Measurements from ENCODE around the gene PAEP. TPM values are rescaled to one million over a fixed set of nuclear protein-coding genes. Genes with fewer than 3 reads are reported as not detected.

The PAEP gene
- total RNA-seq, 1 donor from 2014 or later = not detected

DNA sequence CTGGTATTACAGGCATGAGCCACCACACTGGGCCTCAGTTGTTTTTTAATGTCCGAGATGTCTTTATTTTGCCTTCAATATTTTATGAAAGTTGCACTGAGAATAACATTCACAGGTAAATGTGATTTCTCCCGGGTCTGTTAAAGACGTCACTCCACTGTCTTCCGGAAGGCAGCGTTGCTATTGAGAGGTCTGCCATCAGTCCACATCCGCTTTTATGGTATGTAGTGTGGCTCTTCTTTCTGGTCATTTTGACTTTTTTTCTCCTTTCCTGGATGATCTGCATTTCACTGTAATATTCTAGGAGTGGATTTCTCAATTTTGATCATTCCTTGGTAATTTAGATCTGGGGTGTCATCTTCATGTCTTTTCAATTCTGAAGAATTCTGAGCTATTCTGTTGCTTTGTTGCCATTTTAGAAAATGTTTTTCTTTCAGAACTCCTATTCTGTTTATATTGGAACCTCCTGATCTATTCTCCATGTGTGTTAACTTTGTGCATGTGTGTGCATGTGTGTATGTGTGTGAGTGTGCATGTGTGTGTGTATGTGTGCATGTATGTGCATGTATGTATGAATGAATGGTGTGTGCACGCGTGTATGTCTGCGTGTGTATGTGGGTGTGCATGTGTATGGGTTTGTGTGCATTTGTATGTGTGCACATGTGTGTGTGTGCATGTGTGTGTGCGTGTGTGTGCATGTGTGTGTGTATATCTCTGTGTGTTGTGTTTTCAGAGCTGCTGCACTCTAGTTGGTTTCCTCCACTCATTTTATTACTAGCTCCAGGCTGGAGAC, 42.2 kb upstream of the PAEP start:
- H3K27me3 ChIP-seq (ENCODE audit: control insufficient read depth in 3 of 3, insufficient read depth in 3 of 3, low read length in 3 of 3) = peaks cover 3 to 24% (median 12%) of the 10 kb centered on the region in 3 donors
- no peak overlapping the region for H3K4me3 ChIP-seq (ENCODE audit: low read length in 3 of 3)
- no peak overlapping the region for H3K9ac ChIP-seq (ENCODE audit: low read depth in 1 of 3, low read length in 3 of 3)
- H3K27ac ChIP-seq (ENCODE audit: low read depth, low read length) = no peak overlapping the region
- no peaks in the 10 kb centered on the region for H3K9me3 ChIP-seq (ENCODE audit: control insufficient read depth in 3 of 3, low read length in 3 of 3)
- no peaks in the 10 kb centered on the region for H3K4me1 ChIP-seq (ENCODE audit: control insufficient read depth in 3 of 3, insufficient read depth in 3 of 3, low read length in 3 of 3)
- H3K36me3 ChIP-seq (ENCODE audit: control insufficient read depth in 3 of 3, insufficient read depth in 3 of 3, low read length in 3 of 3) = no peaks in the 10 kb centered on the region

DNA sequence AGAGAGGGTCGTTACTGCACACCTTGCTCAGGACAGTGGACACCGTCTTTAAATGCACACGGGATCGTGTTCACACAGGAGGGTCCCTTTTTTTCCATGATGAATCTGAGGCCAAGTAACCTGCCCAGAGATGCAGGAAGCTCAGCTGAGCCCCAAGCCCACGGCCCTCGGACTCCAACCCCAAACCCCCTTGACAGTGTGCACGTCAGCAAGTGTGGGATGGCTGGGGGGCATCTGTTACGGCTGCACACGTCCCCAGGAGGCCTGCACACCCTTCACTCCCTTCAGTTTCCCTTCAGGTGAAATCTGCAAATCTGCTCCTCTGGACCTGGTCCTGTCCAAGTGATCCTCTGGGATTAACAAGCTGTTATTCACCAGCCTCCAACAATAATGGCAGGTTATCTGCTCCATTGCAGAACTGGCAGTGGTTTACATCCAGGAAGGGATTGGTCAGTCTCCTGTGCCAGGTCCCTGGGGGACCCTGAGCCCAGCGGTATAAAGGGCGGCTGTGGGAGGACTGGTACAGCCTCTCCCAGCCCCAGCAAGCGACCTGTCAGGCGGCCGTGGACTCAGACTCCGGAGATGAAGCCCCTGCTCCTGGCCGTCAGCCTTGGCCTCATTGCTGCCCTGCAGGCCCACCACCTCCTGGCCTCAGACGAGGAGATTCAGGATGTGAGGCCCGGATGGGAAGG, 40.5 kb upstream of the PAEP start, which contains the start of gene LCN1:
LCN1 (plus strand) TSS at position 525 of the 692 bp plus-strand sequence; CDS start at position 583, 58 bp downstream.
- Histone ChIP-seq H3K36me3 (ENCODE audit: control insufficient read depth in 3 of 3, insufficient read depth in 3 of 3, low read length in 3 of 3) (no peaks in the 10 kb centered on the region), H3K27me3 (ENCODE audit: control insufficient read depth in 3 of 3, insufficient read depth in 3 of 3, low read length in 3 of 3) (peaks cover 3 to 24% (median 22%) of the 10 kb centered on the region in 3 donors), H3K9ac (ENCODE audit: low read depth in 1 of 3, low read length in 3 of 3) (no peak within 1 kb of the TSS), H3K4me1 (ENCODE audit: control insufficient read depth in 3 of 3, insufficient read depth in 3 of 3, low read length in 3 of 3) (peaks cover 0 to 3% (median 0%) of the 10 kb centered on the region in 3 donors), H3K9me3 (ENCODE audit: control insufficient read depth in 3 of 3, low read length in 3 of 3) (no peaks in the 10 kb centered on the region), H3K27ac (ENCODE audit: low read depth, low read length) (no peak within 1 kb of the TSS), H3K4me3 (ENCODE audit: low read length in 3 of 3) (no peak within 1 kb of the TSS)

DNA sequence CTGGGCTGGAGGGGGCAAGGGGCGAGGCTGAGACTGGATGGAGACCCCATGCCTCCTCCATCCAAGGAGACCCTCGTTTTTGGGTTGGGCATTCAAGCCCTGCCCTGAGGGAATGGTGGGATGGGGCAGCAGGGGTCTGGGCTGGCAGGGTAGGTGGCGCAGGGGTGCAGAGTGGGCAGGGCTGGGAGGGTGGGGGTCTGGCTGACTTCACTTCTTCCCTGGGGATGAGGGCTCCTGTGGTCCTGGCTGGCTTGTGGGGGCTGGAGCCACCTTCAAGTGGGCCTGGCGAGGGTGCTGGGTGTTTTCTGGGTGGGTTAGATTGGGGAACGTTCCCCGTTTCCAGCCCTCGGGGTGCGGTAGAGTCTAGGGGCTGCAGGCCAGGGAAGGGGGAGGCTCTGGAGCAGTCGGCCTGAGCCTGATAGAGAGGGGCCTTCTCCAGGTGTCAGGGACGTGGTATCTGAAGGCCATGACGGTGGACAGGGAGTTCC, 39.9 kb upstream of the PAEP start:
- Histone ChIP-seq H3K4me1 (ENCODE audit: control insufficient read depth in 3 of 3, insufficient read depth in 3 of 3, low read length in 3 of 3) (peaks cover 0 to 3% (median 0%) of the 10 kb centered on the region in 3 donors), H3K4me3 (ENCODE audit: low read length in 3 of 3) (no peak overlapping the region), H3K36me3 (ENCODE audit: control insufficient read depth in 3 of 3, insufficient read depth in 3 of 3, low read length in 3 of 3) (no peaks in the 10 kb centered on the region), H3K27ac (ENCODE audit: low read depth, low read length) (no peak overlapping the region), H3K9ac (ENCODE audit: low read depth in 1 of 3, low read length in 3 of 3) (no peak overlapping the region), H3K9me3 (ENCODE audit: control insufficient read depth in 3 of 3, low read length in 3 of 3) (no peaks in the 10 kb centered on the region), H3K27me3 (ENCODE audit: control insufficient read depth in 3 of 3, insufficient read depth in 3 of 3, low read length in 3 of 3) (peaks cover 3 to 27% (median 22%) of the 10 kb centered on the region in 3 donors)

DNA sequence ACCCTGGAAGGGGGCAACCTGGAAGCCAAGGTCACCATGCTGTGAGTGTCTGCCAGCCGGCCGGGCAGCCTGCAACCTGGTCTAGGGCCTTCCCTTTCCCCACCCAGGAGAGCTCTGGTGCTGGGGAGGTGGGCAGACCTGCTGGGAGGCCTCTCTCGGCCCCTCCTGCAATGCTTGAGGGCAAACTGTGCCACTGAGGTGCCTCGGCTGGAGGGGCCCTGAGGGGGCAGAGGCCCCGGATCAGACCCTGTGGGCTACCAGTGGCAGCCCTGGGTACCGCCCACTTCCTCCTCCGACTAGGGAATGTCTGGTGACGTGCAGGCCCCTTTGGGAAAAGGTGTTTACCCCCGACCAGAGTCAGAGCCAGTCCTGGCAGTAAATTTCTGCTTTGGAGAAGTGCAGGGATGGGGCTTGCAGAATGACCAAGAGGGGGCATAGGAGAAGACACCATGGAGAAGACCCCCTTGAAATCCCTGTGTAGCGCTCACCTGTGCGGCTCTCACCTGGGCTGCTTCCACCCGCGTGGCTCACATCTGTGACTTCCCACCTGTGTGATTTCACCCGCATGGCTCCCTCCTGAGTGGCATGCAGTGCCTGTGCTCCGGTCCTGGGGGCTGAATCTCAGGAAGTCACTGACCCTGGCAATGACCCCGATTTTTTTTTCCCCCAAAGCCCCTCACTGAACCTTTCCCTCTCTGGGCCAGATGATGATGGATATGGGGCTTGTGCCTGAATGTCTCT, 39.2 kb upstream of the PAEP start:
- Histone ChIP-seq H3K9me3 (ENCODE audit: control insufficient read depth in 3 of 3, low read length in 3 of 3) (no peaks in the 10 kb centered on the region), H3K4me3 (ENCODE audit: low read length in 3 of 3) (no peak overlapping the region), H3K27ac (ENCODE audit: low read depth, low read length) (no peak overlapping the region), H3K36me3 (ENCODE audit: control insufficient read depth in 3 of 3, insufficient read depth in 3 of 3, low read length in 3 of 3) (no peaks in the 10 kb centered on the region), H3K9ac (ENCODE audit: low read depth in 1 of 3, low read length in 3 of 3) (no peak overlapping the region), H3K4me1 (ENCODE audit: control insufficient read depth in 3 of 3, insufficient read depth in 3 of 3, low read length in 3 of 3) (peaks cover 0 to 3% (median 0%) of the 10 kb centered on the region in 3 donors), H3K27me3 (ENCODE audit: control insufficient read depth in 3 of 3, insufficient read depth in 3 of 3, low read length in 3 of 3) (peaks cover 3 to 32% (median 22%) of the 10 kb centered on the region in 3 donors)

DNA sequence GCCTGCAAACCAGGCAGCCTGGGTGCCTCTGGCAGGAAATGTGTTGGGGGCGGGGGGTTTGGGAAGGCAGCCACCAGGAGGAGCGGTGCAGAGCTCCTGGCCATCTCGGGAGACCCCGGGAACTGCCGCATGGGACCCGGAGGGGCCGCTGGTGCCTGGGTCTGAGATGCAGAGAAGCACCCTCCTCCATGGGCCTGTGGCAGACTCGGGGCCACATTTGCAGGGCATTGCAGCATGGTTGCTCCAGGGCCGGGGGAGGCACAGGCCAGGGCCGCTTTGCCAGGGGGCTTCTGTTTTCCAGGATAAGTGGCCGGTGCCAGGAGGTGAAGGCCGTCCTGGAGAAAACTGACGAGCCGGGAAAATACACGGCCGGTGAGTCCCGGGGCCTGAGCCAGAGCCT, 38.6 kb upstream of the PAEP start:
- no peak overlapping the region for H3K27ac ChIP-seq (ENCODE audit: low read depth, low read length)
- no peak overlapping the region for H3K4me3 ChIP-seq (ENCODE audit: low read length in 3 of 3)
- H3K36me3 ChIP-seq (ENCODE audit: control insufficient read depth in 3 of 3, insufficient read depth in 3 of 3, low read length in 3 of 3) = no peaks in the 10 kb centered on the region
- H3K27me3 ChIP-seq (ENCODE audit: control insufficient read depth in 3 of 3, insufficient read depth in 3 of 3, low read length in 3 of 3) = peaks cover 3 to 32% (median 22%) of the 10 kb centered on the region in 3 donors
- no peaks in the 10 kb centered on the region for H3K9me3 ChIP-seq (ENCODE audit: control insufficient read depth in 3 of 3, low read length in 3 of 3)
- H3K4me1 ChIP-seq (ENCODE audit: control insufficient read depth in 3 of 3, insufficient read depth in 3 of 3, low read length in 3 of 3) = peaks cover 0 to 3% (median 0%) of the 10 kb centered on the region in 3 donors
- no peak overlapping the region for H3K9ac ChIP-seq (ENCODE audit: low read depth in 1 of 3, low read length in 3 of 3)

DNA sequence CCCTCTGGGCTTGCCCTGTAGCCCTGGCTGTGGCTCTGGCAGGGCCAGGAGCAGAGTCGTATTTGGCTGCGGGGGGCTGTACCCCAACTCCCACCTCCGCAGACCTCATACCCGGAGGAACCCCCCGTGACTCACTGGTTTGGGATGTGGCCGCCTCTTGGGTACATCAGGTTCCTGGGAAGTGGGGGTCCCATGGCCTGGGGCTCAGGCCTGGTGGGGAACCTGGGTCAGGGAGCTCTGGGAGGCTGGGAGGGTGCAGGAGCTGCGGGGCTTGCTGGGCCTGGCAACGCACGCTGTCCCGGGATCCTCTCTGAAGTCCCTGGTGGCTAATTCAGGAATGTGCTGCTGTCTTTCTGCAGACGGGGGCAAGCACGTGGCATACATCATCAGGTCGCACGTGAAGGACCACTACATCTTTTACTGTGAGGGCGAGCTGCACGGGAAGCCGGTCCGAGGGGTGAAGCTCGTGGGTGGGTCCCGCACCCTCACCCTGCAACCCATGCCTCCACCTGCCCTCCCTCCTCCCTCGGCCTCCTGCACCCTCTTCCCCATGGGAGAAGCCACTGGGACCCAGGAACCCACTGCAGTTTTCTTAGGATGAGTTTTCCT, 37.9 kb upstream of the PAEP start:
- Histone ChIP-seq H3K4me3 (ENCODE audit: low read length in 3 of 3) (no peak overlapping the region), H3K27me3 (ENCODE audit: control insufficient read depth in 3 of 3, insufficient read depth in 3 of 3, low read length in 3 of 3) (peaks cover 3 to 35% (median 26%) of the 10 kb centered on the region in 3 donors), H3K9ac (ENCODE audit: low read depth in 1 of 3, low read length in 3 of 3) (no peak overlapping the region), H3K4me1 (ENCODE audit: control insufficient read depth in 3 of 3, insufficient read depth in 3 of 3, low read length in 3 of 3) (peaks cover 0 to 3% (median 0%) of the 10 kb centered on the region in 3 donors), H3K27ac (ENCODE audit: low read depth, low read length) (no peak overlapping the region), H3K9me3 (ENCODE audit: control insufficient read depth in 3 of 3, low read length in 3 of 3) (no peaks in the 10 kb centered on the region), H3K36me3 (ENCODE audit: control insufficient read depth in 3 of 3, insufficient read depth in 3 of 3, low read length in 3 of 3) (no peaks in the 10 kb centered on the region)

DNA sequence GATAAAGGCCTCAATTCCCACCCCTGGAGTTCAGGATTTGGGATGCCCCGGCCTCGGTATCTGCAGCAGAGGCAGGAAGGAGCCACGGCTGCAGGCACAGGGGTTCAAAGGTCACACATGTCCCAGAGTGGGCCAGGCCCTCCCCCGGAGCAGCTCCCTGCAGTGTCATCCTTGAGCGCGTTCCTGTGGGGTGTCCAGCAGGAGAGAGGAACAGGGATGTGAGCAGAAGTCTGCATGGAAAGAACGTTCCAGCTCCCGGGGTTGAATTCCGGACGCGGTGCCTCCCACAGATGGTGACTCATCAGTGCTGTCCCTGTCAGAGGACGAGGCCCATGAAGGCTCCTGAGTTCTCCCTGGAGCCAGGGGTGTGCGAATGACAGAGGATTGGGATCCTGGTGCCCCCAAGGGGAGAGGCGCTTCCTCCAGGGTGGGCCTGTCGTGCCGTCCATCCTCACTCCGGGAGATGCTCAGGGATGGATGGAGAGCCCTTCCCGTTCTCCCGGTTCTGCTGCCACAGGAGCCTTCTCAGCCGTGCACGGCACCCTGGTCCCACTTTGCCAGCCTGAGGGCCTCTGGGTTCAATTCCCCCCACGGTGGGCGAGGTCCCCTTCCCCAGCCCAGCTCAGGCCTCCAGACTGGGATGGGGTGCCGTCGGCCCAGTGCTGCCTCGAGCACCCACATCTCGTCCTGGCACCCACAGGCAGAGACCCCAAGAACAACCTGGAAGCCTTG, 37.3 kb upstream of the PAEP start:
- Histone ChIP-seq H3K36me3 (ENCODE audit: control insufficient read depth in 3 of 3, insufficient read depth in 3 of 3, low read length in 3 of 3) (no peaks in the 10 kb centered on the region), H3K4me3 (ENCODE audit: low read length in 3 of 3) (no peak overlapping the region), H3K9me3 (ENCODE audit: control insufficient read depth in 3 of 3, low read length in 3 of 3) (no peaks in the 10 kb centered on the region), H3K27me3 (ENCODE audit: control insufficient read depth in 3 of 3, insufficient read depth in 3 of 3, low read length in 3 of 3) (peaks cover 3 to 35% (median 26%) of the 10 kb centered on the region in 3 donors), H3K27ac (ENCODE audit: low read depth, low read length) (no peak overlapping the region), H3K9ac (ENCODE audit: low read depth in 1 of 3, low read length in 3 of 3) (no peak overlapping the region), H3K4me1 (ENCODE audit: control insufficient read depth in 3 of 3, insufficient read depth in 3 of 3, low read length in 3 of 3) (peaks cover 0 to 3% (median 0%) of the 10 kb centered on the region in 3 donors)

DNA sequence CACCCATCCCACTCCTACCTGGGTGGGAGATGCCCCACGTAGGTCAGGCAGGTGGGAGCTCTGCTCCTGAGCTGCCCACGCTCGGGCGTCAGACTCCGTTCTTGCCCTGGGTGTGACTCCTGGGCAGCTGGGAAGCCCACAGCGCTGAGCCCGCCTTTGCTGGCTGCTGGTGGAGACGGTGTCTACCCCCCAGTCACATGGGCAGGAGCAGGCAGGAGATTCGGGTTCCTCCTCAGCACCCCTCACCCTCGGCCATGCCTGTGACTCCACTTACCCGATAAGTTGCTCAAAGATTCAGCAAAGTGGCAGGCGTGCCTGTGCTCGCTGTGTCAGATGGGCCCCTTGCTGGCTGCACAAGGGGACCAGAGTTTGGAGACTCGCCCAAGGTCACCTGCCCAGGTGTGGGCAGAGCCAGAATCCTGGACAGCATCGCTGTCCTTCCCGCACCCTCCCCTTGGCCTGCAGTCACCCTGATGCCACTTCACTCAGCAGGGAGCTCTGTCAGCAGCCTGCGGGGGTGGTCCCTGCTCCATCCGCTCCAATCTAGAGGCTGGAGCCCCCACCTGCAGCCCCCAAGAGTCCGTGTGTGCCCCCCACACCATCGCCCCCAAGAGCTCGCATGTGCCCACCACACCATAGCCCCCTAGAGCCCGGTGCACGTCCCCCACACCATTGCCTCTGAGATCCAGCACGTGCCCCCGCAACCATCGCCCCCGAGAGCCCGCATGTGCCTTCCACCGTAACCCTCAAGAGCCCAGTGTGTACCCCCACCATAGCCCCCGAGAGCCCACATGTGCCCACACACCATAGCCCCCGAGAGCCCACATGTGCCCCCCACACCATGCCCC, 36.1 kb upstream of the PAEP start:
- Histone ChIP-seq H3K4me1 (ENCODE audit: control insufficient read depth in 3 of 3, insufficient read depth in 3 of 3, low read length in 3 of 3) (peaks cover 0 to 3% (median 0%) of the 10 kb centered on the region in 3 donors), H3K4me3 (ENCODE audit: low read length in 3 of 3) (no peak overlapping the region), H3K27ac (ENCODE audit: low read depth, low read length) (no peak overlapping the region), H3K9ac (ENCODE audit: low read depth in 1 of 3, low read length in 3 of 3) (no peak overlapping the region), H3K36me3 (ENCODE audit: control insufficient read depth in 3 of 3, insufficient read depth in 3 of 3, low read length in 3 of 3) (no peaks in the 10 kb centered on the region), H3K27me3 (ENCODE audit: control insufficient read depth in 3 of 3, insufficient read depth in 3 of 3, low read length in 3 of 3) (peaks cover 5 to 33% (median 26%) of the 10 kb centered on the region in 3 donors), H3K9me3 (ENCODE audit: control insufficient read depth in 3 of 3, low read length in 3 of 3) (no peaks in the 10 kb centered on the region)
